ENCODE results near the gene OR13C4. TPM values are rescaled to one million over a fixed set of nuclear protein-coding genes. Genes with fewer than 3 reads are reported as not detected.

The OR13C4 gene
- total RNA-seq, 1 donor from 2014 or later: not detected

GRCh38 chr9:104556830-104557634 is 30.0 kb upstream of the OR13C4 start:
- Mint-ChIP-seq H3K4me1 (ENCODE audit: unreplicated experiment) (no peaks in the 10 kb centered on the region), H3K9me3 (ENCODE audit: unreplicated experiment) (no peaks in the 10 kb centered on the region), H3K27ac (ENCODE audit: unreplicated experiment) (no peak overlapping the region), H3K27me3 (ENCODE audit: unreplicated experiment) (peaks cover 2% of the 10 kb centered on the region), H3K4me3 (ENCODE audit: unreplicated experiment) (no peak overlapping the region), H3K36me3 (ENCODE audit: low read depth, unreplicated experiment) (no peaks in the 10 kb centered on the region)
- no peak for TF ChIP-seq CTCF (IDR thresholded peaks at IDR 0.05; ENCODE audit: unreplicated experiment)
- DNase-seq (ENCODE audit: low spot score): no peak

GRCh38 chr9:104555521-104555920 is 28.5 kb upstream of the OR13C4 start:
- no peak overlapping the region for H3K4me3 Mint-ChIP-seq (ENCODE audit: unreplicated experiment)
- H3K9me3 Mint-ChIP-seq (ENCODE audit: unreplicated experiment): no peaks in the 10 kb centered on the region
- no peak for TF ChIP-seq CTCF (IDR thresholded peaks at IDR 0.05; ENCODE audit: unreplicated experiment)
- H3K36me3 Mint-ChIP-seq (ENCODE audit: low read depth, unreplicated experiment): no peaks in the 10 kb centered on the region
- DNase-seq (ENCODE audit: low spot score): no peak
- peaks cover 2% of the 10 kb centered on the region for H3K27me3 Mint-ChIP-seq (ENCODE audit: unreplicated experiment)
- no peak overlapping the region for H3K27ac Mint-ChIP-seq (ENCODE audit: unreplicated experiment)
- no peaks in the 10 kb centered on the region for H3K4me1 Mint-ChIP-seq (ENCODE audit: unreplicated experiment)

GRCh38 chr9:104553261-104553660 is 26.3 kb upstream of the OR13C4 start:
- no peak for TF ChIP-seq CTCF (IDR thresholded peaks at IDR 0.05; ENCODE audit: unreplicated experiment)
- H3K27me3 Mint-ChIP-seq (ENCODE audit: unreplicated experiment): peaks cover 2% of the 10 kb centered on the region

GRCh38 chr9:104544644-104545043 is 17.6 kb upstream of the OR13C4 start:
- no peak overlapping the region for H3K27ac Mint-ChIP-seq (ENCODE audit: unreplicated experiment)
- H3K36me3 Mint-ChIP-seq (ENCODE audit: low read depth, unreplicated experiment): no peaks in the 10 kb centered on the region
- TF ChIP-seq CTCF (IDR thresholded peaks at IDR 0.05; ENCODE audit: unreplicated experiment): no peak
- no peaks in the 10 kb centered on the region for H3K4me1 Mint-ChIP-seq (ENCODE audit: unreplicated experiment)
- no peak overlapping the region for H3K4me3 Mint-ChIP-seq (ENCODE audit: unreplicated experiment)
- H3K9me3 Mint-ChIP-seq (ENCODE audit: unreplicated experiment): no peaks in the 10 kb centered on the region
- peaks cover 1% of the 10 kb centered on the region for H3K27me3 Mint-ChIP-seq (ENCODE audit: unreplicated experiment)
- no peak for DNase-seq (ENCODE audit: low spot score)

More at GRCh38 chr9:104553261-104553660, 26.3 kb upstream of the OR13C4 start:
- H3K36me3 Mint-ChIP-seq (ENCODE audit: low read depth, unreplicated experiment): no peaks in the 10 kb centered on the region
- no peak for DNase-seq (ENCODE audit: low spot score)
- no peak overlapping the region for H3K4me3 Mint-ChIP-seq (ENCODE audit: unreplicated experiment)
- H3K4me1 Mint-ChIP-seq (ENCODE audit: unreplicated experiment): no peaks in the 10 kb centered on the region
- H3K9me3 Mint-ChIP-seq (ENCODE audit: unreplicated experiment): no peaks in the 10 kb centered on the region
- H3K27ac Mint-ChIP-seq (ENCODE audit: unreplicated experiment): no peak overlapping the region

- H3K4me1 Mint-ChIP-seq (ENCODE audit: unreplicated experiment): no peaks in the 10 kb centered on the region
- H3K36me3 Mint-ChIP-seq (ENCODE audit: low read depth, unreplicated experiment): no peaks in the 10 kb centered on the region
- no peaks in the 10 kb centered on the region for H3K27me3 Mint-ChIP-seq (ENCODE audit: unreplicated experiment)
- no peak for DNase-seq (ENCODE audit: low spot score)
- no peaks in the 10 kb centered on the region for H3K9me3 Mint-ChIP-seq (ENCODE audit: unreplicated experiment)
- TF ChIP-seq CTCF (IDR thresholded peaks at IDR 0.05; ENCODE audit: unreplicated experiment): no peak
- H3K27ac Mint-ChIP-seq (ENCODE audit: unreplicated experiment): no peak overlapping the region
- no peak overlapping the region for H3K4me3 Mint-ChIP-seq (ENCODE audit: unreplicated experiment)
These were observed 12.3 kb upstream of the OR13C4 start for GRCh38 chr9:104539275-104539674.
